GM12878 (cell line): ENCODE results near the gene ZMYND10. TPM values are rescaled to one million over a fixed set of nuclear protein-coding genes. Genes with fewer than 3 reads are reported as not detected.

Source experiments
- ELK1 ChIP-seq: IDR thresholded peaks from 2 replicates; pipeline ENCODE4 v1.6.1; 2012; ENCODE audit warnings: low read depth, low read length, improper control_type of control experiment
- IKZF1 ChIP-seq: fragments of 450-650 bp; conservative IDR thresholded peaks from 2 replicates; pipeline ENCODE4 v1.6.1; 2017; ENCODE audit warnings: antibody characterized with exemption, mild to moderate bottlenecking
- NR2F1 ChIP-seq: fragments of 450-650 bp; conservative IDR thresholded peaks from 2 replicates; pipeline ENCODE4 v1.6.1; 2017; ENCODE audit warnings: mild to moderate bottlenecking
- PKNOX1 ChIP-seq: fragments of 450-650 bp; IDR thresholded peaks from 2 replicates; pipeline ENCODE4 v1.6.1; 2016; ENCODE audit warnings: mild to moderate bottlenecking
- PML ChIP-seq: IDR thresholded peaks from 2 replicates; pipeline ENCODE4 v1.6.1; 2012; ENCODE audit warnings: low read length, inconsistent platforms
- RBBP5 ChIP-seq: fragments of 200-600 bp; sonication (generic); conservative IDR thresholded peaks from 2 replicates; pipeline ENCODE4 v1.6.1; 2016
- RFX5 ChIP-seq: IDR thresholded peaks from 2 replicates; pipeline ENCODE4 v1.6.1; 2011; ENCODE audit warnings: low read depth, low read length, improper control_type of control experiment
- ZNF592 ChIP-seq: fragments of 450-650 bp; IDR thresholded peaks from 2 replicates; pipeline ENCODE4 v1.6.1; 2017; ENCODE audit warnings: mild to moderate bottlenecking, moderate library complexity
- polyA plus RNA-seq, 11 experiments: library from polyadenylated mRNA; depleted of rRNA in 4 of 11; unstranded in 6 of 11; stranded (reverse) in 5 of 11; fragments of >200 nt; fragmentation: Nextera tagmentation in 4 of 11; fragmentation: Illumina TruSeq in 1 of 11; extraction: Ambion mirVana in 4 of 11; extraction: Trizol in 1 of 11; gene quantifications; 1 replicate in 1 of 11; 2 replicates in 10 of 11; pipeline versions ENCODE4 v1.2.1 to v1.2.3, GENCODE V29; 2011 to 2016; ENCODE audit warnings: inconsistent platforms in 2 of 11, missing spikeins in 2 of 11, low read depth in 1 of 11
- total RNA-seq, 4 experiments: library from RNA; depleted of rRNA in 3 of 4; stranded (reverse); fragments of >200 nt in 3 of 4; fragmentation: Illumina TruSeq in 1 of 4; extraction: Trizol in 1 of 4; gene quantifications; 2 replicates each; pipeline versions ENCODE4 v1.2.1 to v1.2.3, GENCODE V29; 2013 to 2021

Gene ZMYND10
- total and polyA plus RNA-seq, 10 of the 15 experiments (the other 5 are each of a cell fraction or from before 2014, with no cell fraction given), result 0.11 to 1.0 (median 0.37) TPM

GRCh38 chr3:50303013-50303815 lies 42.3 kb downstream of the ZMYND10 start, which contains the start of gene HYAL1 (continued):
- no peak for TF ChIP-seq ELK1
- no peak for TF ChIP-seq NR2F1
- no peak for TF ChIP-seq RBBP5
- TF ChIP-seq RFX5, result no peak
- TF ChIP-seq PKNOX1, result no peak
- no peak for TF ChIP-seq ZNF592
- TF ChIP-seq IKZF1, result no peak
- no peak for TF ChIP-seq PML
- TF ChIP-seq, all 136 proteins: peak for 0
